ENCODE measurements around the gene CCT8.

CCT8 gene

DNA sequence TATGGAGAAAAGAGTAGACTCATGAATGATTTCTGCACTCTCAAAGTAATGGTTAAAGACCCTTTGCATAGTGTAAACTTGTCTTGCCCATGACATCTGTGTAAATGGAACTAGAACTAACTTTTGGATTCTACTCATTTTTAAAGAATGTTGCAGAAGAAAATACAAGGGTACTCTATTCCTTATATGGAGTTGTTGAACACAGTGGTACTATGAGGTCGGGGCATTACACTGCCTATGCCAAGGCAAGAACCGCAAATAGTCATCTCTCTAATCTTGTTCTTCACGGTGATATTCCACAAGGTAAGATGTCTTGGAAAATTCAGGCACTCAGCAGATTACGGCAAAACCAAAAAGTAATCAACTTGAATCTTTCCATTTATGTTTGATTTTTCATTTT, 19.8 kb downstream of the CCT8 start:
- TF ChIP-seq YY1 (IDR thresholded peaks at IDR 0.05; ENCODE audit: low read depth) (no peak), TCF12 (IDR thresholded peaks at IDR 0.05; ENCODE audit: low read depth) (no peak), NFIC (IDR thresholded peaks at IDR 0.05) (no peak), FOXM1 (IDR thresholded peaks at IDR 0.05; ENCODE audit: borderline replicate concordance, low read depth) (no peak), EGR1 (IDR thresholded peaks at IDR 0.05) (no peak), ZBTB7A (IDR thresholded peaks at IDR 0.05; ENCODE audit: low read depth) (no peak), TAF1 (IDR thresholded peaks at IDR 0.05; ENCODE audit: low read depth) (no peak), CREB1 (IDR thresholded peaks at IDR 0.05; ENCODE audit: low read depth) (no peak), TEAD4 (IDR thresholded peaks at IDR 0.05) (no peak), EP300 (IDR thresholded peaks at IDR 0.05; ENCODE audit: borderline replicate concordance) (no peak), RAD21 (IDR thresholded peaks at IDR 0.05; ENCODE audit: low read depth) (no peak), CEBPB (IDR thresholded peaks at IDR 0.05) (no peak)
- TF ChIP-seq, protein P1, sequence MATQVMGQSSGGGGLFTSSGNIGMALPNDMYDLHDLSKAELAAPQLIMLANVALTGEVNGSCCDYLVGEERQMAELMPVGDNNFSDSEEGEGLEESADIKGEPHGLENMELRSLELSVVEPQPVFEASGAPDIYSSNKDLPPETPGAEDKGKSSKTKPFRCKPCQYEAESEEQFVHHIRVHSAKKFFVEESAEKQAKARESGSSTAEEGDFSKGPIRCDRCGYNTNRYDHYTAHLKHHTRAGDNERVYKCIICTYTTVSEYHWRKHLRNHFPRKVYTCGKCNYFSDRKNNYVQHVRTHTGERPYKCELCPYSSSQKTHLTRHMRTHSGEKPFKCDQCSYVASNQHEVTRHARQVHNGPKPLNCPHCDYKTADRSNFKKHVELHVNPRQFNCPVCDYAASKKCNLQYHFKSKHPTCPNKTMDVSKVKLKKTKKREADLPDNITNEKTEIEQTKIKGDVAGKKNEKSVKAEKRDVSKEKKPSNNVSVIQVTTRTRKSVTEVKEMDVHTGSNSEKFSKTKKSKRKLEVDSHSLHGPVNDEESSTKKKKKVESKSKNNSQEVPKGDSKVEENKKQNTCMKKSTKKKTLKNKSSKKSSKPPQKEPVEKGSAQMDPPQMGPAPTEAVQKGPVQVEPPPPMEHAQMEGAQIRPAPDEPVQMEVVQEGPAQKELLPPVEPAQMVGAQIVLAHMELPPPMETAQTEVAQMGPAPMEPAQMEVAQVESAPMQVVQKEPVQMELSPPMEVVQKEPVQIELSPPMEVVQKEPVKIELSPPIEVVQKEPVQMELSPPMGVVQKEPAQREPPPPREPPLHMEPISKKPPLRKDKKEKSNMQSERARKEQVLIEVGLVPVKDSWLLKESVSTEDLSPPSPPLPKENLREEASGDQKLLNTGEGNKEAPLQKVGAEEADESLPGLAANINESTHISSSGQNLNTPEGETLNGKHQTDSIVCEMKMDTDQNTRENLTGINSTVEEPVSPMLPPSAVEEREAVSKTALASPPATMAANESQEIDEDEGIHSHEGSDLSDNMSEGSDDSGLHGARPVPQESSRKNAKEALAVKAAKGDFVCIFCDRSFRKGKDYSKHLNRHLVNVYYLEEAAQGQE (IDR thresholded peaks at IDR 0.05; ENCODE audit: low read depth) = no peak
- TF ChIP-seq, protein P2, sequence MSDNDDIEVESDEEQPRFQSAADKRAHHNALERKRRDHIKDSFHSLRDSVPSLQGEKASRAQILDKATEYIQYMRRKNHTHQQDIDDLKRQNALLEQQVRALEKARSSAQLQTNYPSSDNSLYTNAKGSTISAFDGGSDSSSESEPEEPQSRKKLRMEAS (IDR thresholded peaks at IDR 0.05) = no peak
- TF ChIP-seq, protein P3, sequence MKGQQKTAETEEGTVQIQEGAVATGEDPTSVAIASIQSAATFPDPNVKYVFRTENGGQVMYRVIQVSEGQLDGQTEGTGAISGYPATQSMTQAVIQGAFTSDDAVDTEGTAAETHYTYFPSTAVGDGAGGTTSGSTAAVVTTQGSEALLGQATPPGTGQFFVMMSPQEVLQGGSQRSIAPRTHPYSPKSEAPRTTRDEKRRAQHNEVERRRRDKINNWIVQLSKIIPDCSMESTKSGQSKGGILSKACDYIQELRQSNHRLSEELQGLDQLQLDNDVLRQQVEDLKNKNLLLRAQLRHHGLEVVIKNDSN (IDR thresholded peaks at IDR 0.05) = no peak

DNA sequence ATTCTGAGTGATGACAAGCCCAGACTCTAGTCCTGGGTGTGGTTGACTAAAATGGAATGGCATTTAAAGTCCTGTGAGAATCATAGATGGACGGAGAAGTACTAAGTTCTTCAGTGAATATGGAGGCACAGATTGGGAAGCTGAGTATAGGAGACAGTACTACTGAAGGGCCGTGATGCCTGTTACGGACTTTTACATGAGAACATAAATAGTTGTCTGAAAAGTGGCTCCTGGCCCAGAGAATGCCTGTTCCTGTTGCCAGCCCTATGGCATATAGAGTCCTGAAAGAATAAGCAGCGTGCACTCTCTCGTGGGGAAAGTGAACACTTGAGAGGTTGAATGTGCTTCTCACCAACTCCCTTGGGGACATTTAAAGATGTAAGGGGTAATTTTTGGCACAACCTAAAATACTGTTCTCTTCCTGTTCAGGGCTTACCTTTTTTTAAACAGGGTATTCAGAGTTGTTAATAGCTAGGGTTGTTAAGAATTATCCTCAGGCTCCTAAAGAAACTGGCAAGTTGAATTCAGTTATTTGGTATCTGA, 20.4 kb downstream of the CCT8 start:
- no peak for TF ChIP-seq CREB1 (IDR thresholded peaks at IDR 0.05; ENCODE audit: low read depth)
- TF ChIP-seq, protein P3 (IDR thresholded peaks at IDR 0.05) = no peak
- TF ChIP-seq TAF1 (IDR thresholded peaks at IDR 0.05; ENCODE audit: low read depth) = no peak
- TF ChIP-seq YY1 (IDR thresholded peaks at IDR 0.05; ENCODE audit: low read depth) = no peak
- TF ChIP-seq, protein P2 (IDR thresholded peaks at IDR 0.05) = no peak
- TF ChIP-seq TEAD4 (IDR thresholded peaks at IDR 0.05) = no peak
- no peak for TF ChIP-seq ZBTB7A (IDR thresholded peaks at IDR 0.05; ENCODE audit: low read depth)
- TF ChIP-seq FOXM1 (IDR thresholded peaks at IDR 0.05; ENCODE audit: borderline replicate concordance, low read depth) = no peak
- TF ChIP-seq EP300 (IDR thresholded peaks at IDR 0.05; ENCODE audit: borderline replicate concordance) = no peak
- no peak for TF ChIP-seq TCF12 (IDR thresholded peaks at IDR 0.05; ENCODE audit: low read depth)
- TF ChIP-seq CEBPB (IDR thresholded peaks at IDR 0.05) = no peak
- no peak for TF ChIP-seq EGR1 (IDR thresholded peaks at IDR 0.05)
- TF ChIP-seq RAD21 (IDR thresholded peaks at IDR 0.05; ENCODE audit: low read depth) = no peak
- TF ChIP-seq, protein P1 (IDR thresholded peaks at IDR 0.05; ENCODE audit: low read depth) = no peak
- no peak for TF ChIP-seq NFIC (IDR thresholded peaks at IDR 0.05)

DNA sequence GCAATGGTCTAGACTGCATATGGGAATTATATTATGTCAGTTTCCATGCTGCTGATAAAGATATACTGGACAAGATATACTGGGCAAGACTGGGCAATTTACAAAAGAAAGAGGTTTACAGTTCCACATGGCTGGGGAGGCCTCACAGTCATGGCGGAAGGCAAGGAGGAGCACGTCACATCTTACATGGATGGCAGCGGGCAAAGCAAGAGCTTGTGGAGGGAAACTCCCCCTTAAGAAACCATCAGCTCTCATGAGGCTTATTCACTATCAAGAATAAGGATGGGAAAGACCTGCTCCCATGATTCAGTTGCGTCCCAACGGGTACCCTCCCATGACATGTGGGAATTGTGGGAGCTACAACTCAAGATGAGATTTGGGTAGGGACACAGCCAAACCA, 21.2 kb downstream of the CCT8 start:
- TF ChIP-seq EP300 (IDR thresholded peaks at IDR 0.05; ENCODE audit: borderline replicate concordance) (no peak), TEAD4 (IDR thresholded peaks at IDR 0.05) (no peak), ZBTB7A (IDR thresholded peaks at IDR 0.05; ENCODE audit: low read depth) (no peak), TAF1 (IDR thresholded peaks at IDR 0.05; ENCODE audit: low read depth) (no peak)
- TF ChIP-seq, protein P3 (IDR thresholded peaks at IDR 0.05) = no peak

DNA sequence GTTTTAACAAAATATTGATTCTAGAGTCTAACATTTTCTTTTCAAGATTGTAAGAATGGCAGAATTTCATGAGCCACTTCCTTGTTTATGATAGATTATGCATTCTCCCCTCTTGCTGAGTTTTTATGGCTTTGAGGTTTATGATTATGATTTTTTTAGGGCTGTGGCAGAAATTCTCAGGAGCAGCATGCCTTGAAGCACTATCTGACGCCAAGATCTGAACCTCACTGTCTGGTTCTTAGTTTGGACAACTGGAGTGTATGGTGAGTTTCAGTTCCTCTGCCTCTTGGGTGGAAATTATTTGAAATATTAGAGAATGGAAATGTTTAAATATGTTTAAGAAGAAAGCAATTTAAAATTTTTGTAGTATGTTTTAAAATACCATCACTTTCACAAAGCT, 38.8 kb downstream of the CCT8 start:
- TF ChIP-seq RAD21 (IDR thresholded peaks at IDR 0.05; ENCODE audit: low read depth) (no peak), YY1 (IDR thresholded peaks at IDR 0.05; ENCODE audit: low read depth) (no peak), EP300 (IDR thresholded peaks at IDR 0.05; ENCODE audit: borderline replicate concordance) (no peak), ZBTB7A (IDR thresholded peaks at IDR 0.05; ENCODE audit: low read depth) (no peak), TAF1 (IDR thresholded peaks at IDR 0.05; ENCODE audit: low read depth) (no peak), EGR1 (IDR thresholded peaks at IDR 0.05) (no peak), NFIC (IDR thresholded peaks at IDR 0.05) (no peak), TEAD4 (IDR thresholded peaks at IDR 0.05) (no peak)
- TF ChIP-seq, protein P2 (IDR thresholded peaks at IDR 0.05) = no peak
- TF ChIP-seq, protein P1 (IDR thresholded peaks at IDR 0.05; ENCODE audit: low read depth) = no peak

All from Ishikawa (cell line).